Activated CD4-positive, alpha-beta T cell treated with anti-CD3 and anti-CD28 coated beads for 36 hours (primary cell): Measurements from ENCODE around the gene TTK. TPM values are rescaled to one million over a fixed set of nuclear protein-coding genes. Genes with fewer than 3 reads are reported as not detected.

Source experiments
- ATAC-seq: fragments of 200-7000 bp; cut with Tn5 transposase; one replicate; pipeline ENCODE4 v1.10.0; 2021; ENCODE audit warnings: mild to moderate bottlenecking, moderate library complexity
- CTCF ChIA-PET: fragments of 350-600 bp; sonication (Branson Sonifier 250); formaldehyde crosslinking; loops from one replicate; lab custom pipeline; 2021; ENCODE audit warnings: antibody characterized with exemption; lab: Charles Lee
- POLR2A ChIA-PET: fragments of 350-600 bp; sonication (Branson Sonifier 250); formaldehyde crosslinking; loops from one replicate; lab custom pipeline; 2021; ENCODE audit warnings: antibody characterized with exemption, inconsistent platforms; lab: Charles Lee
- DNase-seq: peaks from one replicate; pipeline ENCODE4 v3.0.0-alpha.2; 2020
- H3K27ac Mint-ChIP-seq: one replicate; pipeline ENCODE4 v1.8.0; 2021; ENCODE audit warnings: mixed read lengths
- H3K27me3 Mint-ChIP-seq: one replicate; pipeline ENCODE4 v1.8.0; 2021; ENCODE audit warnings: mixed read lengths
- H3K36me3 Mint-ChIP-seq: one replicate; pipeline ENCODE4 v1.8.0; 2021; ENCODE audit warnings: low read depth, mixed read lengths
- H3K4me1 Mint-ChIP-seq: one replicate; pipeline ENCODE4 v1.8.0; 2021; ENCODE audit warnings: mixed read lengths
- H3K4me3 Mint-ChIP-seq: one replicate; pipeline ENCODE4 v1.8.0; 2021; ENCODE audit warnings: mild to moderate bottlenecking, moderate library complexity, mixed read lengths
- H3K9me3 Mint-ChIP-seq: one replicate; pipeline ENCODE4 v1.8.0; 2021; ENCODE audit warnings: low read depth, mixed read lengths
- intact Hi-C, 2 experiments: fragments of 100-400 bp; cut with DNase I in 1 of 2; cut with micrococcal nuclease in 1 of 2; formaldehyde crosslinking; loops; one replicate each; pipeline versions ENCODE4 v1.14.2 to v1.15.1; 2022 to 2024; cut with DNase I, micrococcal nuclease
- total RNA-seq, 2 experiments: library from RNA; stranded (reverse); gene quantifications; one replicate each; pipeline ENCODE4 v1.2.3, GENCODE V29; 2021

The TTK gene
- total RNA-seq, 2 experiments from 2014 or later = 39.1 to 47.2 TPM

- H3K4me3 Mint-ChIP-seq = no peak overlapping the region
- ChIA-PET POLR2A (interaction anchor here (0.7 to 1.1 kb wide), 2 partner anchors 10 to 230 kb away, joined by 3 to 5 read pairs; no protein-coding TSS in a partner anchor), CTCF (no interaction called here)
- ATAC-seq = no peak
- no peaks in the 10 kb centered on the region for H3K36me3 Mint-ChIP-seq
- H3K9me3 Mint-ChIP-seq = no peaks in the 10 kb centered on the region
- no peak overlapping the region for H3K27ac Mint-ChIP-seq
- intact Hi-C loops = no loop called here
- no peaks in the 10 kb centered on the region for H3K27me3 Mint-ChIP-seq
- DNase-seq = no peak
- no peaks in the 10 kb centered on the region for H3K4me1 Mint-ChIP-seq
Observed at GRCh38 chr6:79993012-79993910, 11.2 kb upstream of the TTK start.

- DNase-seq (no peak), ATAC-seq (no peak)
- CTCF ChIA-PET = no interaction called here
- H3K4me3 Mint-ChIP-seq = no peak overlapping the region
- no peak overlapping the region for H3K27ac Mint-ChIP-seq
- intact Hi-C loops = no loop called here
- no peaks in the 10 kb centered on the region for H3K4me1 Mint-ChIP-seq
- no peaks in the 10 kb centered on the region for H3K27me3 Mint-ChIP-seq
- POLR2A ChIA-PET = interaction anchor here (1.1 kb wide), 1 partner anchor 10 kb away, joined by 3 read pairs; no protein-coding TSS in a partner anchor
- no peaks in the 10 kb centered on the region for H3K9me3 Mint-ChIP-seq
- H3K36me3 Mint-ChIP-seq = no peaks in the 10 kb centered on the region
Observed at GRCh38 chr6:79993911-79994309, 10.5 kb upstream of the TTK start.

- H3K27ac Mint-ChIP-seq = no peak overlapping the region
- POLR2A ChIA-PET = no interaction called here
- intact Hi-C loops = no loop called here
- ATAC-seq (no peak), DNase-seq (no peak)
- no peaks in the 10 kb centered on the region for H3K4me1 Mint-ChIP-seq
- no peaks in the 10 kb centered on the region for H3K27me3 Mint-ChIP-seq
- no peaks in the 10 kb centered on the region for H3K9me3 Mint-ChIP-seq
- CTCF ChIA-PET = no interaction called here
- H3K36me3 Mint-ChIP-seq = no peaks in the 10 kb centered on the region
- H3K4me3 Mint-ChIP-seq = no peak overlapping the region
Observed at GRCh38 chr6:79997728-79998127, 6.7 kb upstream of the TTK start.

- H3K4me1 Mint-ChIP-seq = peaks cover 13% of the 10 kb centered on the region
- H3K9me3 Mint-ChIP-seq = no peaks in the 10 kb centered on the region
- no peak overlapping the region for H3K4me3 Mint-ChIP-seq
- ATAC-seq = no peak
- CTCF ChIA-PET = interaction anchor here (0.7 to 1.6 kb wide), 3 partner anchors 11 to 52 kb away, joined by 3 to 5 read pairs (median 5); no protein-coding TSS in a partner anchor
- POLR2A ChIA-PET = no interaction called here
- no peaks in the 10 kb centered on the region for H3K27me3 Mint-ChIP-seq
- peaks cover 6% of the 10 kb centered on the region for H3K36me3 Mint-ChIP-seq
- intact Hi-C loops = loop anchor here (5.0 to 10.0 kb wide), 4 partner anchors 134 to 767 kb away; partner anchors contain the start of genes HMGN3 (in 1 of the 2) and LCA5 (in 1 of the 2)
- H3K27ac Mint-ChIP-seq = no peak overlapping the region
- DNase-seq = no peak
Observed at GRCh38 chr6:80001337-80001736, 3.1 kb upstream of the TTK start.

- ATAC-seq (peak; percentile 33), DNase-seq (no peak)
- Mint-ChIP-seq H3K4me1 (peaks cover 13% of the 10 kb centered on the region), H3K27ac (peak overlapping the region; percentile 95), H3K4me3 (peak overlapping the region; percentile 87), H3K9me3 (no peaks in the 10 kb centered on the region), H3K36me3 (peaks cover 19% of the 10 kb centered on the region), H3K27me3 (no peaks in the 10 kb centered on the region)
- POLR2A ChIA-PET = interaction anchor here (0.9 to 2.1 kb wide), 3 partner anchors 10 to 247 kb away, joined by 3 to 11 read pairs (median 4); partner anchors contain the start of gene BCKDHB
- CTCF ChIA-PET = interaction anchor here (0.7 to 3.2 kb wide), 4 partner anchors 14 to 90 kb away, joined by 3 to 18 read pairs (median 4); partner anchors contain the start of gene ELOVL4
- intact Hi-C loops = loop anchor here (1.0 to 10.0 kb wide), 10 partner anchors 56 to 1749 kb away; partner anchors contain the start of genes BCKDHB (in 2 of the 2), ELOVL4 (in 2 of the 2), LCA5 (in 2 of the 2) and HMGN3 (in 1 of the 2)
Observed at GRCh38 chr6:80003826-80004172, 650 bp upstream of the TTK start.

GRCh38 chr6:80005406-80005805, 957 bp downstream of the TTK start:
- ATAC-seq (no peak), DNase-seq (no peak)
- Mint-ChIP-seq H3K27me3 (no peaks in the 10 kb centered on the region), H3K27ac (peak overlapping the region; percentile 95), H3K4me3 (peak overlapping the region; percentile 87), H3K36me3 (peaks cover 30% of the 10 kb centered on the region), H3K4me1 (peaks cover 13% of the 10 kb centered on the region), H3K9me3 (no peaks in the 10 kb centered on the region)
- intact Hi-C loops = loop anchor here (10.0 kb wide), 2 partner anchors 471 to 771 kb away; partner anchors contain the start of genes HMGN3 (in 1 of the 2) and LCA5 (in 1 of the 2)
- CTCF ChIA-PET = interaction anchor here (0.6 to 3.2 kb wide), 2 partner anchors 16 to 56 kb away, joined by 3 to 18 read pairs; no protein-coding TSS in a partner anchor
- POLR2A ChIA-PET = no interaction called here

GRCh38 chr6:80006541-80006940, 2.1 kb downstream of the TTK start:
- ChIA-PET POLR2A (no interaction called here), CTCF (interaction anchor here (2.0 kb wide), 1 partner anchor 57 kb away, joined by 7 read pairs; no protein-coding TSS in a partner anchor)
- H3K27ac Mint-ChIP-seq = no peak overlapping the region
- H3K4me3 Mint-ChIP-seq = peak overlapping the region; percentile 87
- intact Hi-C loops = loop anchor here (10.0 kb wide), 2 partner anchors 472 to 772 kb away; partner anchors contain the start of genes HMGN3 (in 1 of the 2) and LCA5 (in 1 of the 2)
- peaks cover 37% of the 10 kb centered on the region for H3K36me3 Mint-ChIP-seq
- ATAC-seq = no peak
- H3K27me3 Mint-ChIP-seq = no peaks in the 10 kb centered on the region
- H3K9me3 Mint-ChIP-seq = no peaks in the 10 kb centered on the region
- H3K4me1 Mint-ChIP-seq = peaks cover 13% of the 10 kb centered on the region
- no peak for DNase-seq

GRCh38 chr6:80009531-80009930, 5.1 kb downstream of the TTK start:
- Mint-ChIP-seq H3K27ac (no peak overlapping the region), H3K4me3 (no peak overlapping the region), H3K4me1 (peaks cover 4% of the 10 kb centered on the region), H3K9me3 (no peaks in the 10 kb centered on the region), H3K27me3 (no peaks in the 10 kb centered on the region), H3K36me3 (peaks cover 60% of the 10 kb centered on the region)
- ATAC-seq (no peak), DNase-seq (no peak)
- intact Hi-C loops = loop anchor here (10.0 kb wide), 2 partner anchors 475 to 775 kb away; partner anchors contain the start of genes HMGN3 (in 1 of the 2) and LCA5 (in 1 of the 2)
- CTCF ChIA-PET = interaction anchor here (0.9 to 1.0 kb wide), 3 partner anchors 10 to 64 kb away, joined by 3 to 5 read pairs (median 3); no protein-coding TSS in a partner anchor
- POLR2A ChIA-PET = no interaction called here

- POLR2A ChIA-PET = no interaction called here
Observed at GRCh38 chr6:80010288-80010687, 5.8 kb downstream of the TTK start.

GRCh38 chr6:80015839-80016435, 11.5 kb downstream of the TTK start:
- Mint-ChIP-seq H3K9me3 (no peaks in the 10 kb centered on the region), H3K36me3 (peaks cover 51% of the 10 kb centered on the region), H3K4me3 (no peak overlapping the region), H3K4me1 (no peaks in the 10 kb centered on the region), H3K27ac (no peak overlapping the region), H3K27me3 (no peaks in the 10 kb centered on the region)
- DNase-seq (no peak), ATAC-seq (no peak)
- POLR2A ChIA-PET = no interaction called here
- intact Hi-C loops = no loop called here
- CTCF ChIA-PET = no interaction called here

More at GRCh38 chr6:80010288-80010687, 5.8 kb downstream of the TTK start:
- Mint-ChIP-seq H3K27ac (no peak overlapping the region), H3K4me3 (no peak overlapping the region), H3K4me1 (peaks cover 4% of the 10 kb centered on the region), H3K27me3 (no peaks in the 10 kb centered on the region), H3K36me3 (peaks cover 67% of the 10 kb centered on the region), H3K9me3 (no peaks in the 10 kb centered on the region)
- DNase-seq (no peak), ATAC-seq (no peak)
- intact Hi-C loops = no loop called here
- CTCF ChIA-PET = interaction anchor here (0.9 to 1.0 kb wide), 3 partner anchors 9 to 65 kb away, joined by 3 to 5 read pairs (median 3); no protein-coding TSS in a partner anchor
